HG02852 (cell line): ENCODE results near the gene ANXA11.

Experiments
- ATAC-seq: cut with Tn5 transposase; IDR thresholded peaks from one replicate; pipeline ENCODE4 v1.9.1; 2021; ENCODE audit warnings: mild to moderate bottlenecking, moderate library complexity; ENCODE audit not compliant: unreplicated experiment

ANXA11 gene

GRCh38 chr10:80118669-80119068 is 86.7 kb downstream of the ANXA11 start:
- ATAC-seq: no peak

GRCh38 chr10:80110986-80111385 is 94.4 kb downstream of the ANXA11 start:
- no peak for ATAC-seq

GRCh38 chr10:80108576-80109239 is 96.6 kb downstream of the ANXA11 start:
- ATAC-seq: no peak

GRCh38 chr10:80104066-80104926 is 101.0 kb downstream of the ANXA11 start:
- peak; percentile 69 for ATAC-seq
